HepG2 (cell line): ENCODE measurements around the gene CCDC117. TPM values are rescaled to one million over a fixed set of nuclear protein-coding genes. Genes with fewer than 3 reads are reported as not detected.

Experiments used
- DNMT1 ChIP-seq: sonication (generic); formaldehyde crosslinking; IDR thresholded peaks from 2 replicates; pipeline ENCODE4 v1.5.1; 2020; ENCODE audit warnings: mild to moderate bottlenecking, missing genetic modification reagents
- FOXK1 ChIP-seq: sonication (generic); formaldehyde crosslinking; IDR thresholded peaks from 2 replicates; pipeline ENCODE4 v1.4.0; 2020; ENCODE audit warnings: low read depth, missing genetic modification reagents, borderline replicate concordance
- FOXK2 ChIP-seq: fragments of 450-650 bp; IDR thresholded peaks from 2 replicates; pipeline ENCODE4 v1.6.1; 2016
- GPN1 ChIP-seq: sonication (generic); formaldehyde crosslinking; IDR thresholded peaks from 2 replicates; pipeline ENCODE4 v1.5.1; 2020; ENCODE audit warnings: missing genetic modification reagents, borderline replicate concordance
- HNF1A ChIP-seq, 2 experiments: sonication (generic) in 1 of 2; formaldehyde crosslinking in 1 of 2; IDR thresholded peaks; 2 replicates each; pipeline versions ENCODE4 v1.4.0 to v1.6.1; 2016 to 2020; ENCODE audit warnings: borderline replicate concordance in 1 of 2, low read depth in 1 of 2, mild to moderate bottlenecking in 1 of 2, missing genetic modification reagents in 1 of 2
- HNRNPK ChIP-seq: fragments of 200-400 bp; formaldehyde crosslinking; IDR thresholded peaks from 2 replicates; pipeline ENCODE4 v1.6.1; 2018; ENCODE audit warnings: low read length, low read depth, moderate library complexity, mild to moderate bottlenecking; ENCODE audit not compliant: poor library complexity, severe bottlenecking
- KDM2A ChIP-seq: sonication (generic); formaldehyde crosslinking; IDR thresholded peaks from 2 replicates; pipeline ENCODE4 v1.4.0; 2020; ENCODE audit warnings: low read depth, missing genetic modification reagents, borderline replicate concordance
- PATZ1 ChIP-seq: sonication (generic); formaldehyde crosslinking; IDR thresholded peaks from 2 replicates; pipeline ENCODE4 v1.4.0; 2020; ENCODE audit warnings: missing genetic modification reagents
- PCBP2 ChIP-seq: fragments of 200-400 bp; formaldehyde crosslinking; optimal IDR thresholded peaks from 2 replicates; pipeline ENCODE3; 2018; ENCODE audit warnings: low read length, low read depth; ENCODE audit not compliant: poor library complexity, severe bottlenecking
- POLR2AphosphoS2 ChIP-seq: IDR thresholded peaks from 2 replicates; pipeline ENCODE4 v1.6.1; 2011; ENCODE audit warnings: low read depth, low read length, improper control_type of control experiment
- YEATS2 ChIP-seq: sonication (generic); formaldehyde crosslinking; IDR thresholded peaks from 2 replicates; pipeline ENCODE4 v1.4.0; 2020; ENCODE audit warnings: missing genetic modification reagents, borderline replicate concordance
- ZNF251 ChIP-seq: sonication (generic); formaldehyde crosslinking; IDR thresholded peaks from 2 replicates; pipeline ENCODE4 v1.9.0; 2021; ENCODE audit warnings: mild to moderate bottlenecking, missing genetic modification reagents
- ZNF556 ChIP-seq: sonication (generic); formaldehyde crosslinking; IDR thresholded peaks from 2 replicates; pipeline ENCODE4 v1.4.0; 2020; ENCODE audit warnings: mild to moderate bottlenecking, missing genetic modification reagents, borderline replicate concordance
- ZNF780A ChIP-seq: sonication (generic); formaldehyde crosslinking; IDR thresholded peaks from 2 replicates; pipeline ENCODE4 v1.8.0; 2022; ENCODE audit warnings: mild to moderate bottlenecking, missing genetic modification reagents, moderate library complexity
- ZNF816 ChIP-seq: sonication (generic); formaldehyde crosslinking; IDR thresholded peaks from 2 replicates; pipeline ENCODE4 v1.8.0; 2022; ENCODE audit warnings: missing genetic modification reagents, mild to moderate bottlenecking, borderline replicate concordance
- ZSCAN25 ChIP-seq: sonication (generic); formaldehyde crosslinking; IDR thresholded peaks from 2 replicates; pipeline ENCODE4 v1.8.0; 2022; ENCODE audit warnings: mild to moderate bottlenecking, missing genetic modification reagents
- polyA plus RNA-seq, 8 experiments: library from polyadenylated mRNA; depleted of rRNA in 3 of 8; stranded (reverse) in 7 of 8; unstranded in 1 of 8; fragments of >200 nt; fragmentation: Illumina TruSeq in 4 of 8; extraction: Trizol in 4 of 8; gene quantifications; 2 replicates each; pipeline versions ENCODE4 v1.2.1 to v1.2.3, GENCODE V29; 2011 to 2016; ENCODE audit warnings: low read depth in 4 of 8, missing spikeins in 1 of 8, mixed read lengths in 1 of 8; ENCODE audit not compliant: insufficient read depth in 1 of 8
- total RNA-seq, 5 experiments: library from RNA; depleted of rRNA; stranded (reverse); fragments of >200 nt; fragmentation: Illumina TruSeq; extraction: Trizol; gene quantifications; 2 replicates each; pipeline ENCODE4 v1.2.3, GENCODE V29; 2016; ENCODE audit warnings: low read depth in 1 of 5
- TF ChIP-seq, protein P1 (sequence below): sonication (generic); formaldehyde crosslinking; conservative IDR thresholded peaks from 2 replicates; pipeline ENCODE4 v1.8.0; 2022; ENCODE audit warnings: mild to moderate bottlenecking, moderate library complexity, missing genetic modification reagents
- TF ChIP-seq, protein P2 (sequence below): sonication (generic); formaldehyde crosslinking; IDR thresholded peaks from 2 replicates; pipeline ENCODE4 v1.5.0; 2020; ENCODE audit warnings: missing genetic modification reagents

CCDC117 gene
- total and polyA plus RNA-seq, 2 of the 13 experiments (the other 11 are each of a cell fraction or from before 2014, with no cell fraction given) = 12.6 to 34.2 TPM

DNA sequence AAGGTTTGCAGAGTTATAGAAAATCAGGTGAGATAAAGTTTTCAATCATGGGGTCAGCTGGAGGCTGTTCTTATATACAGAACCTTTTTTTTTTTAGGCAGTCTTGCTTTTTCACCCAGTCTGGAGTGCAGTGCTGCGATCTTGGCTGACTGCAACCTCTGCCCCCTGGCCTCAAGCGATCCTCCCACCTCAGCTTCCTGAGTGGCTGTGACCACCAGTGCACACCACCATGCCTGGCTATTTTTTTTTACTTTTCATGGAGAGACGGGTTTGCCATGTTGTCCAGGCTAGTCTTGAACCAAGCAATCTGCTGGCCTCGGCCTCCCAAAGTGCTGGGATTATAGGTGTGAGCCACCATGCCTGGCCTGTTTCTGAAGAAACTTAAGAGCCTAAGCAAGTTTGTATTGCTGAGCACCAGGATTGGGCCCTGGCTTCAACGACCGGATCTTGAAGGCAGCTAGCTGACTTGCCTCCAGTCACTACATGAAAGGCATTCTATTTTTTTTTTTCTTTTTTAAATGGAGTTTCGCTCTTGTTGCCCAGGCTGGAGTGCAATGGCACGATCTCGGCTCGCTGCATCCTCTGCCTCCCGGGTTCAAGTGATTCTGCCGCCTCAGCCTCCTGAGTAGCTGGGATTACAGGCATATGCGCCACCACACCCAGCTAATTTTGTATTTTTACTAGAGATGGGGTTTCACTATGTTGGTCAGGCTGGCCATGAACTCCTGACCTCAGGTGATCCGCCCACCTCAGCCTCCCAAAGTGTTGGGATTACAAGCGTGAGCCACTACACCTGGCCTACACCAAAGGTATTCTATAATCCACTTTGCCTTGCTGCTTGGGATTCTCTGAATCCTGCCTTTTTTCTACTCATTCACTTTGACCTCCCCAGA is 20.2 kb downstream of the CCDC117 start (continued):
- TF ChIP-seq PATZ1 (CRISPR knock-in tag) (no peak), ZNF780A (CRISPR knock-in tag) (no peak), ZNF816 (CRISPR knock-in tag) (no peak), POLR2AphosphoS2 (peak; percentile 89), HNF1A (IDR thresholded peaks at IDR 0.05; ENCODE audit: low read depth) (no peak), HNF1A (CRISPR knock-in tag; IDR thresholded peaks at IDR 0.05; ENCODE audit: borderline replicate concordance) (0 out of 2 replicates have a peak, but pooled peaks have one; percentile 55), PCBP2 (no peak), YEATS2 (no peak), ZNF251 (CRISPR knock-in tag) (no peak), FOXK2 (no peak), GPN1 (CRISPR knock-in tag) (no peak), ZNF556 (CRISPR knock-in tag) (no peak), DNMT1 (CRISPR knock-in tag) (no peak), HNRNPK (no peak), KDM2A (no peak; the same call in 1 of the 2 replicates), ZSCAN25 (CRISPR knock-in tag) (0 out of 2 replicates have a peak, but pooled peaks have one; percentile 9), FOXK1 (CRISPR knock-in tag) (no peak)
- TF ChIP-seq, protein P1, sequence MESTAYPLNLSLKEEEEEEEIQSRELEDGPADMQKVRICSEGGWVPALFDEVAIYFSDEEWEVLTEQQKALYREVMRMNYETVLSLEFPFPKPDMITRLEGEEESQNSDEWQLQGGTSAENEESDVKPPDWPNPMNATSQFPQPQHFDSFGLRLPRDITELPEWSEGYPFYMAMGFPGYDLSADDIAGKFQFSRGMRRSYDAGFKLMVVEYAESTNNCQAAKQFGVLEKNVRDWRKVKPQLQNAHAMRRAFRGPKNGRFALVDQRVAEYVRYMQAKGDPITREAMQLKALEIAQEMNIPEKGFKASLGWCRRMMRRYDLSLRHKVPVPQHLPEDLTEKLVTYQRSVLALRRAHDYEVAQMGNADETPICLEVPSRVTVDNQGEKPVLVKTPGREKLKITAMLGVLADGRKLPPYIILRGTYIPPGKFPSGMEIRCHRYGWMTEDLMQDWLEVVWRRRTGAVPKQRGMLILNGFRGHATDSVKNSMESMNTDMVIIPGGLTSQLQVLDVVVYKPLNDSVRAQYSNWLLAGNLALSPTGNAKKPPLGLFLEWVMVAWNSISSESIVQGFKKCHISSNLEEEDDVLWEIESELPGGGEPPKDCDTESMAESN = peak; percentile 42; the same call in 1 of the 2 replicates
- TF ChIP-seq, protein P2, sequence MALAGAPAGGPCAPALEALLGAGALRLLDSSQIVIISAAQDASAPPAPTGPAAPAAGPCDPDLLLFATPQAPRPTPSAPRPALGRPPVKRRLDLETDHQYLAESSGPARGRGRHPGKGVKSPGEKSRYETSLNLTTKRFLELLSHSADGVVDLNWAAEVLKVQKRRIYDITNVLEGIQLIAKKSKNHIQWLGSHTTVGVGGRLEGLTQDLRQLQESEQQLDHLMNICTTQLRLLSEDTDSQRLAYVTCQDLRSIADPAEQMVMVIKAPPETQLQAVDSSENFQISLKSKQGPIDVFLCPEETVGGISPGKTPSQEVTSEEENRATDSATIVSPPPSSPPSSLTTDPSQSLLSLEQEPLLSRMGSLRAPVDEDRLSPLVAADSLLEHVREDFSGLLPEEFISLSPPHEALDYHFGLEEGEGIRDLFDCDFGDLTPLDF (CRISPR knock-in tag) = no peak
